CD4-positive, alpha-beta T cell treated with Interferon alpha-2 for 1 hour (primary cell): ENCODE results near the gene SCGB2A2.

ENCODE experiments used
- DNase-seq, 2 donors: peaks; one replicate each; pipeline ENCODE4 v3.0.0-alpha.2; 2020 to 2022

Gene SCGB2A2

GRCh38 chr11:62307950-62308349, 38.0 kb downstream of the SCGB2A2 start:
- DNase-seq, result no peak

- DNase-seq, result no peak
Measured at GRCh38 chr11:62309991-62310390, 40.0 kb downstream of the SCGB2A2 start.

GRCh38 chr11:62315431-62315830, 45.5 kb downstream of the SCGB2A2 start:
- no peak for DNase-seq

- DNase-seq, result no peak
Measured at GRCh38 chr11:62322524-62322923, 52.6 kb downstream of the SCGB2A2 start.
